CD14-positive monocyte (primary cell): ENCODE measurements around the gene OVOL2. TPM values are rescaled to one million over a fixed set of nuclear protein-coding genes. Genes with fewer than 3 reads are reported as not detected.
"Not testable (repeated sequence)": the region's sequence is repeated elsewhere in the genome, so short reads cannot be mapped to it uniquely, and the experiment has no call there.

Experiments
- DNase-seq, 3 donors: peaks; one replicate each; pipeline ENCODE4 v3.0.0-alpha.2; 2011 to 2022
- H2AFZ ChIP-seq: 2 replicates; pipeline ENCODE4 v1.6.0; 2012; ENCODE audit warnings: mild to moderate bottlenecking, low read depth, low read length, inconsistent platforms; ENCODE audit not compliant: insufficient read depth, poor library complexity, severe bottlenecking
- H3K27ac ChIP-seq, 2 donors: 1 replicate in 1 of 2; 2 replicates in 1 of 2; pipeline ENCODE4 v1.5.1; 2012 to 2013; ENCODE audit warnings: low read length in 2 of 2, control low read depth in 1 of 2, inconsistent platforms in 1 of 2, low read depth in 1 of 2, mild to moderate bottlenecking in 1 of 2
- H3K27me3 ChIP-seq, 2 donors: one replicate each; pipeline versions ENCODE4 v1.6.0 to v1.6.1; 2011 to 2013; ENCODE audit warnings: low read length in 2 of 2; ENCODE audit not compliant: control insufficient read depth in 2 of 2, insufficient read depth in 2 of 2
- H3K36me3 ChIP-seq, 2 donors: replicated peaks in 1 of 2; 1 replicate in 1 of 2; 2 replicates in 1 of 2; pipeline versions ENCODE4 v1.5.1 to v1.6.1; 2012 to 2013; ENCODE audit warnings: low read length in 2 of 2, control low read depth in 1 of 2, inconsistent platforms in 1 of 2, mild to moderate bottlenecking in 1 of 2; ENCODE audit not compliant: insufficient read depth in 2 of 2, control insufficient read depth in 1 of 2
- H3K4me1 ChIP-seq, 2 donors: 1 replicate in 1 of 2; 2 replicates in 1 of 2; pipeline versions ENCODE4 v1.5.1 to v1.6.1; 2012 to 2013; ENCODE audit warnings: low read length in 2 of 2, control low read depth in 1 of 2, inconsistent platforms in 1 of 2, mild to moderate bottlenecking in 1 of 2, moderate library complexity in 1 of 2; ENCODE audit not compliant: insufficient read depth in 2 of 2, control insufficient read depth in 1 of 2
- H3K4me2 ChIP-seq: replicated peaks from 2 replicates; pipeline ENCODE3; 2012; ENCODE audit warnings: low read length, moderate library complexity, mild to moderate bottlenecking; ENCODE audit not compliant: poor library complexity, severe bottlenecking; ENCODE audit errors: extremely low read depth
- H3K4me3 ChIP-seq, 3 experiments: fragments of 200-600 bp in 1 of 3; sonication (generic) in 1 of 3; replicated peaks in 1 of 3; 1 replicate in 2 of 3; 2 replicates in 1 of 3; pipeline ENCODE4 v1.5.1; 2011 to 2013; ENCODE audit warnings: low read length in 3 of 3, mild to moderate bottlenecking in 3 of 3, control low read depth in 2 of 3, low read depth in 2 of 3, inconsistent platforms in 1 of 3, moderate library complexity in 1 of 3
- H3K79me2 ChIP-seq: 2 replicates; pipeline ENCODE4 v1.6.0; 2012; ENCODE audit warnings: mild to moderate bottlenecking, control low read depth, inconsistent platforms, low read length, moderate library complexity; ENCODE audit not compliant: insufficient read depth
- H3K9ac ChIP-seq: 2 replicates; pipeline ENCODE4 v1.6.0; 2017; ENCODE audit warnings: low read length, mild to moderate bottlenecking; ENCODE audit not compliant: insufficient read depth, poor library complexity, severe bottlenecking
- H3K9me3 ChIP-seq, 2 donors: replicated peaks in 1 of 2; 1 replicate in 1 of 2; 2 replicates in 1 of 2; pipeline versions ENCODE4 v1.5.1 to v1.6.1; 2012 to 2013; ENCODE audit warnings: low read length in 2 of 2, control low read depth in 1 of 2; ENCODE audit not compliant: control insufficient read depth in 1 of 2, insufficient read depth in 1 of 2
- H4K20me1 ChIP-seq: 2 replicates; pipeline ENCODE4 v1.6.0; 2012; ENCODE audit warnings: mild to moderate bottlenecking, low read length, control low read depth, moderate library complexity; ENCODE audit not compliant: insufficient read depth
- H3K27ac Mint-ChIP-seq, 7 donors: one replicate each; pipeline ENCODE4 v1.8.0; 2020; ENCODE audit warnings: mild to moderate bottlenecking in 7 of 7, mixed read lengths in 7 of 7, moderate library complexity in 6 of 7, inconsistent platforms in 2 of 7
- H3K27me3 Mint-ChIP-seq, 3 donors: one replicate each; pipeline ENCODE4 v1.8.0; 2021 to 2022; ENCODE audit warnings: low read depth in 3 of 3, mild to moderate bottlenecking in 3 of 3, mixed read lengths in 3 of 3, moderate library complexity in 3 of 3, inconsistent platforms in 1 of 3
- H3K36me3 Mint-ChIP-seq, 2 donors: one replicate each; pipeline ENCODE4 v1.8.0; 2020; ENCODE audit warnings: mixed read lengths in 2 of 2, inconsistent platforms in 1 of 2, mild to moderate bottlenecking in 1 of 2
- H3K4me1 Mint-ChIP-seq: one replicate; pipeline ENCODE4 v1.8.0; 2020; ENCODE audit warnings: mild to moderate bottlenecking, mixed read lengths
- H3K4me3 Mint-ChIP-seq, 2 donors: one replicate each; pipeline ENCODE4 v1.8.0; 2020; ENCODE audit warnings: mild to moderate bottlenecking in 2 of 2, mixed read lengths in 2 of 2, moderate library complexity in 1 of 2
- H3K9me3 Mint-ChIP-seq, 7 donors: one replicate each; pipeline ENCODE4 v1.8.0; 2020 to 2022; ENCODE audit warnings: mixed read lengths in 7 of 7, mild to moderate bottlenecking in 6 of 7, moderate library complexity in 6 of 7, inconsistent platforms in 2 of 7
- WGBS: methylation state at CpG from one replicate; pipeline ENCODE4 v1.1.5; 2013; ENCODE audit warnings: missing lambda C conversion rate; ENCODE audit not compliant: insufficient coverage; 5-methylcytosine and 5-hydroxymethylcytosine counted together
- intact Hi-C, 2 donors: fragments of 100-400 bp; cut with micrococcal nuclease; formaldehyde crosslinking; loops; one replicate each; pipeline versions ENCODE4 v1.15.0 to v1.15.1; 2023
- polyA plus RNA-seq, 3 donors: library from polyadenylated mRNA; depleted of rRNA in 1 of 3; unstranded in 2 of 3; stranded (reverse) in 1 of 3; fragments of 300-500 nt in 2 of 3; fragments of >200 nt in 1 of 3; fragmentation: Illumina TruSeq in 2 of 3; gene quantifications; 1 replicate in 2 of 3; 2 replicates in 1 of 3; pipeline ENCODE4 v1.2.3, GENCODE V29; 2012 to 2021
- TF ChIP-seq, protein P1 (sequence below): fragments of 200-600 bp; IDR thresholded peaks from one replicate; pipeline ENCODE4 v1.8.0; 2022; ENCODE audit warnings: antibody characterized with exemption, mild to moderate bottlenecking

OVOL2 gene
- polyA plus RNA-seq, 3 donors = not detected

DNA sequence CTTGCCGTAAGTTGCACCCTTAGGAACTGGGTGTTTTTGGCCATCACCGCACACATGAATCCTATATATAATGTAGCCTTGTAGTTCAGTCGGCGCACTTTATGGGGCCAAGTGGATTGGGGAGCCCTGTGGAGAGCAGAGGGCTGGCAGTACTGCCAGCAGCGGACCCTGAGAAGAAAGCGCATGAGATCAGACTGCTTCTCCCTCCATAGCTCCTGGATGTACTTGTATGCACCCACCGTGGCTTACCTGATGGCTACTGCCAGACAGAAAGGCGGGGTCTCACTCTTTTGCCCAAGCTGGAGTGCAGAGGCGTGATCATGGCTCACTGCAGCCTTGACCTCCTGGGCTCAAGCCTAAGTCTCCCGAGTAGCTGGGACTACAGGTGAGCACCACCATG lies 32.8 kb upstream of the OVOL2 start:
- H3K4me1 Mint-ChIP-seq = no peaks in the 10 kb centered on the region
- Histone ChIP-seq H3K27me3 (no peaks in the 10 kb centered on the region), H3K27ac (no peak overlapping the region), H2AFZ (no peak overlapping the region), H3K36me3 (no peaks in the 10 kb centered on the region), H3K79me2 (no peaks in the 10 kb centered on the region), H3K9ac (no peak overlapping the region), H3K4me2 (no peak overlapping the region), H4K20me1 (no peaks in the 10 kb centered on the region), H3K4me1 (no peaks in the 10 kb centered on the region), H3K9me3 (no peaks in the 10 kb centered on the region), H3K4me3 (no peak overlapping the region)
- TF ChIP-seq, protein P1, sequence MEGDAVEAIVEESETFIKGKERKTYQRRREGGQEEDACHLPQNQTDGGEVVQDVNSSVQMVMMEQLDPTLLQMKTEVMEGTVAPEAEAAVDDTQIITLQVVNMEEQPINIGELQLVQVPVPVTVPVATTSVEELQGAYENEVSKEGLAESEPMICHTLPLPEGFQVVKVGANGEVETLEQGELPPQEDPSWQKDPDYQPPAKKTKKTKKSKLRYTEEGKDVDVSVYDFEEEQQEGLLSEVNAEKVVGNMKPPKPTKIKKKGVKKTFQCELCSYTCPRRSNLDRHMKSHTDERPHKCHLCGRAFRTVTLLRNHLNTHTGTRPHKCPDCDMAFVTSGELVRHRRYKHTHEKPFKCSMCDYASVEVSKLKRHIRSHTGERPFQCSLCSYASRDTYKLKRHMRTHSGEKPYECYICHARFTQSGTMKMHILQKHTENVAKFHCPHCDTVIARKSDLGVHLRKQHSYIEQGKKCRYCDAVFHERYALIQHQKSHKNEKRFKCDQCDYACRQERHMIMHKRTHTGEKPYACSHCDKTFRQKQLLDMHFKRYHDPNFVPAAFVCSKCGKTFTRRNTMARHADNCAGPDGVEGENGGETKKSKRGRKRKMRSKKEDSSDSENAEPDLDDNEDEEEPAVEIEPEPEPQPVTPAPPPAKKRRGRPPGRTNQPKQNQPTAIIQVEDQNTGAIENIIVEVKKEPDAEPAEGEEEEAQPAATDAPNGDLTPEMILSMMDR = no peak
- H3K9me3 Mint-ChIP-seq = peaks cover 0 to 4% (median 0%) of the 10 kb centered on the region in 7 donors
- WGBS = 92% methylated on average over 5 of the region's 10 CpGs
- no peaks in the 10 kb centered on the region for H3K36me3 Mint-ChIP-seq
- no peak overlapping the region for H3K27ac Mint-ChIP-seq
- H3K27me3 Mint-ChIP-seq = peaks cover 2 to 11% (median 10%) of the 10 kb centered on the region in 3 donors
- no peak overlapping the region for H3K4me3 Mint-ChIP-seq
- DNase-seq = no peak
- intact Hi-C loops = no loop called here

DNA sequence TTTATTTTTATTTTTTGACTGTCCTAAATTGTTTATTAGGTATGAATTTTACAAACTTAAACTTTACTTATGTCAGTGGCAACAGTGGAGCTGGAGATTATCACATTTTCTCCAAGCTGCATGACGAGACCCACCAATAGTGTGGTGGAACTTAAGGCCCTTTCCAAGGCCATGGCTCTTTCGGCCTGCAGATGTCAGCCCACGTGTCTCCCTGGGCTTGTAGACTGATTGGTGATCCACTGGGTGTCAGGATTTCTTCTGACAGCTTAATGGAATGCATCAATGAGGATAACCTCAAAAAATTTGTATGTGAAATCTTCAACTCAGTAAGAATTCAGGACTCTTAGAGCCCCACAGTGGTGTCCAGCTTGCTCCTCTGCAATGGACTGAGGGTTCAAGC lies 32.3 kb upstream of the OVOL2 start:
- 76% methylated on average over 2 of the region's 3 CpGs for WGBS
- Mint-ChIP-seq H3K4me1 (no peaks in the 10 kb centered on the region), H3K4me3 (no peak overlapping the region), H3K27me3 (peaks cover 2 to 10% (median 9%) of the 10 kb centered on the region in 3 donors), H3K27ac (no peak overlapping the region), H3K9me3 (peaks cover 0 to 4% (median 0%) of the 10 kb centered on the region in 7 donors), H3K36me3 (no peaks in the 10 kb centered on the region)
- H3K9me3 ChIP-seq = no peaks in the 10 kb centered on the region
- no peak overlapping the region for H2AFZ ChIP-seq
- TF ChIP-seq, protein P1 = no peak
- no peak overlapping the region for H3K4me2 ChIP-seq
- intact Hi-C loops = no loop called here
- no peaks in the 10 kb centered on the region for H4K20me1 ChIP-seq
- no peak overlapping the region for H3K9ac ChIP-seq
- no peaks in the 10 kb centered on the region for H3K27me3 ChIP-seq
- H3K4me1 ChIP-seq = no peaks in the 10 kb centered on the region
- H3K27ac ChIP-seq = no peak overlapping the region
- no peaks in the 10 kb centered on the region for H3K79me2 ChIP-seq
- DNase-seq = no peak
- H3K36me3 ChIP-seq = no peaks in the 10 kb centered on the region
- no peak overlapping the region for H3K4me3 ChIP-seq

DNA sequence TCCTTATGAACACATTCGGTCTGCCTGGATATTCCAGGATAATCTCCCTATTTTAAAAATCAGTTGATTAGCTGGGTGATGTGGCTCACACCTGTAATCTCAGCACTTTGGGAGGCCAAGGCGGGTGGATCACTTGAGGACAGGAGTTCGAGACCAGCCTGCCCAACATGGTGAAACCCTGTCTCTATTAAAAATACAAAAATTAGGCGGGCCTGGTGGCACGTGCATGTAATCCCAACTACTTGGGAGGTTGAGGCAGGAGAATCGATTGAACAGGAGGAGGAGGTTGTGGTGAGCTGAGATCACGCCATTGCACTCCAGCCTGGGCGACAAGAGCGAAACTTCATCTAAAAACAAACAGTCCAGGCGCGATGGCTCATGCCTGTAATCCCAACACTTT lies 31.1 kb upstream of the OVOL2 start:
- H3K9me3 Mint-ChIP-seq, H3K27ac ChIP-seq, H3K4me1 ChIP-seq, H3K27me3 ChIP-seq, H3K4me1 Mint-ChIP-seq, H3K9me3 ChIP-seq, DNase-seq, H3K9ac ChIP-seq, H3K4me2 ChIP-seq, H3K4me3 Mint-ChIP-seq, H3K36me3 ChIP-seq, H3K36me3 Mint-ChIP-seq, H2AFZ ChIP-seq, intact Hi-C loops, H3K4me3 ChIP-seq, H4K20me1 ChIP-seq, H3K79me2 ChIP-seq: not testable (repeated sequence)
- H3K27ac Mint-ChIP-seq = peak overlapping the region in 1 of 7 donors; percentile 61
- H3K27me3 Mint-ChIP-seq = peaks cover 3 to 10% (median 9%) of the 10 kb centered on the region in 3 donors
- WGBS = 95% methylated on average over 4 of the region's 11 CpGs
